GM20000 (cell line): Measurements from ENCODE around the gene SOCS6.

Source experiments
- DNase-seq: peaks from one replicate; pipeline ENCODE4 v3.0.0; 2012; ENCODE audit warnings: low spot score
- CTCF ChIP-seq: IDR thresholded peaks from 2 replicates; pipeline ENCODE4 v1.5.1; 2012; ENCODE audit warnings: mild to moderate bottlenecking, control low read depth; ENCODE audit errors: extremely low read depth, missing control alignments

Gene SOCS6

GRCh38 chr18:70368903-70369302 is 80.1 kb downstream of the SOCS6 start:
- TF ChIP-seq CTCF: no peak
- no peak for DNase-seq

- TF ChIP-seq CTCF: no peak
- no peak for DNase-seq
These were observed 82.2 kb downstream of the SOCS6 start for GRCh38 chr18:70370762-70371733.

GRCh38 chr18:70371908-70372307 is 83.1 kb downstream of the SOCS6 start:
- no peak for TF ChIP-seq CTCF

GRCh38 chr18:70372450-70373041 is 83.7 kb downstream of the SOCS6 start:
- DNase-seq: no peak
- no peak for TF ChIP-seq CTCF

More at GRCh38 chr18:70371908-70372307, 83.1 kb downstream of the SOCS6 start:
- DNase-seq: no peak

GRCh38 chr18:70373042-70373519 is 84.2 kb downstream of the SOCS6 start:
- no peak for TF ChIP-seq CTCF
- no peak for DNase-seq

- no peak for TF ChIP-seq CTCF
- no peak for DNase-seq
These were observed 85.3 kb downstream of the SOCS6 start for GRCh38 chr18:70374154-70374553.
